GM21717 (cell line): Measurements from ENCODE around the gene LINC01488.

Experiments used
- ATAC-seq: cut with Tn5 transposase; IDR thresholded peaks from one replicate; pipeline ENCODE4 v1.9.1; 2021; ENCODE audit warnings: mild to moderate bottlenecking, moderate library complexity; ENCODE audit not compliant: unreplicated experiment

Gene LINC01488

GRCh38 chr11:69481393-69481844 is at the start of gene LINC01488:
LINC01488 (plus strand) TSS chr11:69481663.
- ATAC-seq: no peak

GRCh38 chr11:69431893-69432738 is 49.3 kb upstream of the LINC01488 start:
- ATAC-seq: no peak

GRCh38 chr11:69433741-69434140 is 47.7 kb upstream of the LINC01488 start:
- no peak for ATAC-seq

- ATAC-seq: no peak
Observed at GRCh38 chr11:69434471-69434931, 47.0 kb upstream of the LINC01488 start.

GRCh38 chr11:69435161-69435986 is 46.1 kb upstream of the LINC01488 start:
- no peak for ATAC-seq

GRCh38 chr11:69436041-69436982 is 45.2 kb upstream of the LINC01488 start:
- ATAC-seq: no peak

GRCh38 chr11:69437001-69437875 is 44.2 kb upstream of the LINC01488 start:
- ATAC-seq: no peak

GRCh38 chr11:69437876-69438205 is 43.6 kb upstream of the LINC01488 start:
- ATAC-seq: no peak

- ATAC-seq: no peak
Observed at GRCh38 chr11:69438286-69438920, 43.1 kb upstream of the LINC01488 start.

GRCh38 chr11:69439127-69439526 is 42.3 kb upstream of the LINC01488 start:
- no peak for ATAC-seq

GRCh38 chr11:69439651-69440464 is 41.6 kb upstream of the LINC01488 start:
- no peak for ATAC-seq

GRCh38 chr11:69440876-69441275 is 40.6 kb upstream of the LINC01488 start:
- ATAC-seq: no peak

- ATAC-seq: no peak
Observed at GRCh38 chr11:69442012-69442806, 39.3 kb upstream of the LINC01488 start.

GRCh38 chr11:69442807-69443137 is 38.7 kb upstream of the LINC01488 start:
- ATAC-seq: no peak

GRCh38 chr11:69443138-69443967 is 38.1 kb upstream of the LINC01488 start:
- ATAC-seq: peak; percentile 72

GRCh38 chr11:69443968-69444364 is 37.5 kb upstream of the LINC01488 start:
- ATAC-seq: no peak
